PC-3 (cell line): Measurements from ENCODE around the gene MED17.

Source experiments
- EZH2 ChIP-seq: fragments of 300-600 bp; sonication (generic); IDR thresholded peaks from one replicate; pipeline ENCODE4 v1.6.1; 2017; ENCODE audit warnings: antibody characterized with exemption, mild to moderate bottlenecking, low read length; ENCODE audit not compliant: unreplicated experiment
- EZH2phosphoT487 ChIP-seq: fragments of 300-600 bp; sonication (generic); IDR thresholded peaks from 2 replicates; pipeline ENCODE4 v1.6.1; 2018; ENCODE audit warnings: mild to moderate bottlenecking, antibody characterized with exemption, low read length, borderline replicate concordance
- TF ChIP-seq, protein P1 (sequence below): fragments of 300-600 bp; sonication (generic); conservative IDR thresholded peaks from 2 replicates; pipeline ENCODE4 v1.5.1; 2017; ENCODE audit warnings: antibody characterized with exemption, low read depth, mild to moderate bottlenecking, low read length

- TF ChIP-seq, protein P1, sequence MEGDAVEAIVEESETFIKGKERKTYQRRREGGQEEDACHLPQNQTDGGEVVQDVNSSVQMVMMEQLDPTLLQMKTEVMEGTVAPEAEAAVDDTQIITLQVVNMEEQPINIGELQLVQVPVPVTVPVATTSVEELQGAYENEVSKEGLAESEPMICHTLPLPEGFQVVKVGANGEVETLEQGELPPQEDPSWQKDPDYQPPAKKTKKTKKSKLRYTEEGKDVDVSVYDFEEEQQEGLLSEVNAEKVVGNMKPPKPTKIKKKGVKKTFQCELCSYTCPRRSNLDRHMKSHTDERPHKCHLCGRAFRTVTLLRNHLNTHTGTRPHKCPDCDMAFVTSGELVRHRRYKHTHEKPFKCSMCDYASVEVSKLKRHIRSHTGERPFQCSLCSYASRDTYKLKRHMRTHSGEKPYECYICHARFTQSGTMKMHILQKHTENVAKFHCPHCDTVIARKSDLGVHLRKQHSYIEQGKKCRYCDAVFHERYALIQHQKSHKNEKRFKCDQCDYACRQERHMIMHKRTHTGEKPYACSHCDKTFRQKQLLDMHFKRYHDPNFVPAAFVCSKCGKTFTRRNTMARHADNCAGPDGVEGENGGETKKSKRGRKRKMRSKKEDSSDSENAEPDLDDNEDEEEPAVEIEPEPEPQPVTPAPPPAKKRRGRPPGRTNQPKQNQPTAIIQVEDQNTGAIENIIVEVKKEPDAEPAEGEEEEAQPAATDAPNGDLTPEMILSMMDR: no peak
- TF ChIP-seq EZH2: no peak
- TF ChIP-seq EZH2phosphoT487: no peak
Measured at GRCh38 chr11:93817426-93818348, 33.6 kb downstream of the MED17 start.
